Ascending aorta (tissue), 2 donors: ENCODE measurements around the gene APC2. TPM values are rescaled to one million over a fixed set of nuclear protein-coding genes. Genes with fewer than 3 reads are reported as not detected.

ENCODE experiments used
- DNase-seq, 2 donors: peaks; one replicate each; pipeline ENCODE4 v3.0.0-alpha.2; 2019; ENCODE audit warnings: low spot score in 2 of 2
- H3K27ac ChIP-seq, 2 donors: fragments of 200-600 bp; sonication (generic); one replicate each; pipeline ENCODE4 v1.5.1; 2016 to 2017; ENCODE audit warnings: mild to moderate bottlenecking in 1 of 2
- H3K27me3 ChIP-seq: fragments of 200-600 bp; sonication (generic); one replicate; pipeline ENCODE4 v1.5.1; 2017
- H3K36me3 ChIP-seq, 2 donors: fragments of 200-600 bp; sonication (generic); one replicate each; pipeline ENCODE4 v1.5.1; 2016
- H3K4me1 ChIP-seq, 2 donors: fragments of 200-600 bp; sonication (generic); one replicate each; pipeline ENCODE4 v1.5.1; 2016 to 2017; ENCODE audit warnings: mild to moderate bottlenecking in 1 of 2
- H3K4me3 ChIP-seq, 2 donors: fragments of 200-600 bp; sonication (generic); one replicate each; pipeline ENCODE4 v1.5.1; 2016 to 2017; ENCODE audit warnings: mild to moderate bottlenecking in 1 of 2
- H3K9me3 ChIP-seq, 2 donors: fragments of 200-600 bp; sonication (generic); one replicate each; pipeline ENCODE4 v1.5.1; 2016
- intact Hi-C: fragments of 100-400 bp; cut with DNase I; formaldehyde crosslinking; loops from one replicate; pipeline ENCODE4 v1.15.1; 2023
- total RNA-seq: library from RNA; depleted of rRNA; stranded (reverse); fragments of >200 nt; gene quantifications from one replicate; pipeline ENCODE4 v1.1.0, GENCODE V29; 2016
- TF ChIP-seq, protein P1 (sequence below), 3 experiments: fragments of 200-600 bp in 2 of 3; fragments of 450-650 bp in 1 of 3; sonication (generic) in 2 of 3; IDR thresholded peaks; one replicate each; pipeline ENCODE4 v1.5.1; 2016 to 2019; ENCODE audit warnings: antibody characterized with exemption in 3 of 3, mild to moderate bottlenecking in 1 of 3, moderate library complexity in 1 of 3

APC2 gene
- total RNA-seq, 1 donor from 2014 or later = not detected

DNA sequence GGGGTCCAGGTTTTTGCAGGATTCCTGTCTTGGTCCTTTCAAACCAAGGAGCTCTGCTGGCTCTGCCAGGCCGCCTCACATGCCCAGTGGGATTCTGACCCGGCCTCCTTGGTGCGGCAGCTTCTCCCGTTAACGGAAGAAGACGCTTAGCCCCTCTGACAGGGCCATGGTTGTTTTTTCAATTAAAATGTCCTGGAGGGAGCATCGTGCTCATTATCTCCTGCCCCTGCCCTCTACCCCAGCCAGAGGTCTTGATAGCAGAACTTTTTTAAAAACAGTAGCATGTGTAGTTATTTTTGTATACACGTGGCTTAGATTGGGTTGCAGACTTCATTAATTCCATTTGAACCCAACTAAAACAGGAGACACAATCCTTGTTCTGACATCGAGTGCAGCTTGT lies 23.2 kb upstream of the APC2 start:
- intact Hi-C loops = no loop called here

DNA sequence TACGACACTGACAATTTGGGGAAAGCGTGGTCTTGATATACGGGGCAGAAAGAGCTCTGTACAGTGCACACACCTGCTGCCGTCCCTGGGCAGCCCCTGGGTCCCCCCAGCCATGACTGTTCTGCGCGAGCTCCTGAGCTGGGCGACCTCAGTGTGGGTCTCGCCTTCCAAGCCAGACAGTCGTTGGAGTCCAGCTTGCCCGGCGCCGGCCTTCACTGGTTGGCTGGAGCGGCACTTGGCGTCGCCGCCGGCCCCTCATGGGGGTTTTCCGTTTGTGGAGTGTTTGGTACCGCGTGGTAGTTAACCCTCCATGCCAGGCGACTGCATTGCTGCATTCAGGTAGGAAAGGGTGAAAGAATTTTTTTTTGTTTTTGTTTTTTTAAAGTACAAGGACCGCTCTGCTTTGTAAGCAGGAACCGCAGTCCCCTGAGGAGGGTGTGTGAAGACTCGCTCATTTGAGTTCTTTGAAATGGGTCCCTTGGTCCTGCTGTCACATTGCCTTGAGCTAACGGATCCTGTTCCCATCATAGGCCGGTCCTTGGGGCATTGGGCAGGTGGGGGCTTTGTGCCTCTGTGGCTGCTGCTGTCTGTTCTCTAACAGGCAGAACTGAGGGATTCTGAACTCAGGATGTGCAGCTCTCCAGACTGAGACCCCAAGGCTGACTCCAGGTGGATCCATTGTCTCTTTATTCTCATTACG lies 22.6 kb upstream of the APC2 start:
- Histone ChIP-seq H3K27ac (no peak overlapping the region), H3K9me3 (no peaks in the 10 kb centered on the region), H3K36me3 (peaks cover 79 to 98% of the 10 kb centered on the region in 2 donors), H3K4me3 (no peak overlapping the region), H3K4me1 (no peaks in the 10 kb centered on the region), H3K27me3 (no peaks in the 10 kb centered on the region)
- no peak for DNase-seq
- intact Hi-C loops = no loop called here
- TF ChIP-seq, protein P1, sequence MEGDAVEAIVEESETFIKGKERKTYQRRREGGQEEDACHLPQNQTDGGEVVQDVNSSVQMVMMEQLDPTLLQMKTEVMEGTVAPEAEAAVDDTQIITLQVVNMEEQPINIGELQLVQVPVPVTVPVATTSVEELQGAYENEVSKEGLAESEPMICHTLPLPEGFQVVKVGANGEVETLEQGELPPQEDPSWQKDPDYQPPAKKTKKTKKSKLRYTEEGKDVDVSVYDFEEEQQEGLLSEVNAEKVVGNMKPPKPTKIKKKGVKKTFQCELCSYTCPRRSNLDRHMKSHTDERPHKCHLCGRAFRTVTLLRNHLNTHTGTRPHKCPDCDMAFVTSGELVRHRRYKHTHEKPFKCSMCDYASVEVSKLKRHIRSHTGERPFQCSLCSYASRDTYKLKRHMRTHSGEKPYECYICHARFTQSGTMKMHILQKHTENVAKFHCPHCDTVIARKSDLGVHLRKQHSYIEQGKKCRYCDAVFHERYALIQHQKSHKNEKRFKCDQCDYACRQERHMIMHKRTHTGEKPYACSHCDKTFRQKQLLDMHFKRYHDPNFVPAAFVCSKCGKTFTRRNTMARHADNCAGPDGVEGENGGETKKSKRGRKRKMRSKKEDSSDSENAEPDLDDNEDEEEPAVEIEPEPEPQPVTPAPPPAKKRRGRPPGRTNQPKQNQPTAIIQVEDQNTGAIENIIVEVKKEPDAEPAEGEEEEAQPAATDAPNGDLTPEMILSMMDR (IDR thresholded peaks at IDR 0.05) = no peak

More for the DNA sequence above, 23.2 kb upstream of the APC2 start:
- TF ChIP-seq, protein P1 (IDR thresholded peaks at IDR 0.05) = no peak
- Histone ChIP-seq H3K4me1 (no peaks in the 10 kb centered on the region), H3K27ac (no peak overlapping the region), H3K27me3 (no peaks in the 10 kb centered on the region), H3K4me3 (no peak overlapping the region), H3K36me3 (peaks cover 79 to 98% of the 10 kb centered on the region in 2 donors), H3K9me3 (no peaks in the 10 kb centered on the region)
- no peak for DNase-seq

DNA sequence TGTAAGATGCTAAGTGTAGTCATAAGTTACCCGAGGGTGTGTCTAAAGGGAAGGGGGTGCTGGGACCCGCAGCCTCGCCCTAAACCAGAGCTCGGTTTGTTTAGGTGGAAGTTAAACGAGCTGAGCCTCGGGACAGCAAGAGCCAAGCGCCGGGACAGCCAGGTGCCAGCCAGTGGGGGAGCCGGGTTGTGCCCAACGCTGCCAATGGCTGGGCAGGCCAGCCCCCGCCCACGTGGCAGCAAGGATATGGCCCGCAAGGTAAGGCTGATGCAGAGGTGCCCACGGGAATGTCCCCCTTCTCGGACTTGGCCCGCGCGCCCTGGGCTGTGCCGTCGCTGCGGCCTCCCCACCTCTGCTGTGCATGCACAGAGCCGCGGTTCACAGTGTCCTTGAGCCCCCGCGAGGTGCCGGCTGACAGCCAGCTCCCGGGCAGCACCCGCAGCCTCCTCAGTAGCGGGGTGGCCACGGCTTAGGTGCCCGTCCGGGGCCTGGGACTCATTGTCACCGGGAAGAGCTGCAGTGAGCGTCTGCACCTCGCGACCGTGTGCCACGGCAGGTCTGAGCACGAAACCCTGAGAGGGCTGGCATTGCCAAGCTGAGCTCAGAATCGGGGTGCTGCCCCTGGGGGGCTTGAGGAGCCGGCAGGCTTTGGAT lies 21.1 kb upstream of the APC2 start:
- intact Hi-C loops = no loop called here
- Histone ChIP-seq H3K36me3 (peaks cover 79 to 98% of the 10 kb centered on the region in 2 donors), H3K27ac (no peak overlapping the region)

DNA sequence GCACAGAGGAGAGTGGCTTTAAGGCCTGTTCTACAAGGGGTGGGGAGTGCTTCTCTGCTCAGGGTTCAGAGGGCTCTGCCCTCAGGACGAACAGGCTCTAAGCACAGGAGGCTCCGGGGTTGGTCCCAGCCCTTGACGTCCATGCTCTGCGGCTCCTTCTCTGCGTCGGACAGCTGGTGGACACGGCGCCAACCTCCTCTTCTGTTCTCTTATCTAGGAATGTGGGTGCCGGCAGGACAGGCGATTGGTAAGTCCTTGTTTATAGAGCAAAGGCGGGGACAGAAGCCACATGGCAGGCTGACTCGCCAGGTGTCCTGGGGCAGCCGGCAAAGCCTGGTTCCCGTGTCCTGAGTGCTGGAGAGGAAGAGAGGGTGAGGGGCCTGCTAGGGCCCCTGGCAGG lies 20.2 kb upstream of the APC2 start:
- Histone ChIP-seq H3K9me3 (no peaks in the 10 kb centered on the region), H3K4me1 (no peaks in the 10 kb centered on the region), H3K4me3 (no peak overlapping the region), H3K27me3 (no peaks in the 10 kb centered on the region), H3K36me3 (peaks cover 81 to 98% of the 10 kb centered on the region in 2 donors), H3K27ac (no peak overlapping the region)
- TF ChIP-seq, protein P1 (IDR thresholded peaks at IDR 0.05) = no peak
- intact Hi-C loops = no loop called here
- no peak for DNase-seq

More for the DNA sequence above, 21.1 kb upstream of the APC2 start:
- H3K4me1 ChIP-seq = no peaks in the 10 kb centered on the region
- TF ChIP-seq, protein P1 (IDR thresholded peaks at IDR 0.05) = no peak
- H3K9me3 ChIP-seq = no peaks in the 10 kb centered on the region
- no peaks in the 10 kb centered on the region for H3K27me3 ChIP-seq
- no peak for DNase-seq
- H3K4me3 ChIP-seq = no peak overlapping the region

DNA sequence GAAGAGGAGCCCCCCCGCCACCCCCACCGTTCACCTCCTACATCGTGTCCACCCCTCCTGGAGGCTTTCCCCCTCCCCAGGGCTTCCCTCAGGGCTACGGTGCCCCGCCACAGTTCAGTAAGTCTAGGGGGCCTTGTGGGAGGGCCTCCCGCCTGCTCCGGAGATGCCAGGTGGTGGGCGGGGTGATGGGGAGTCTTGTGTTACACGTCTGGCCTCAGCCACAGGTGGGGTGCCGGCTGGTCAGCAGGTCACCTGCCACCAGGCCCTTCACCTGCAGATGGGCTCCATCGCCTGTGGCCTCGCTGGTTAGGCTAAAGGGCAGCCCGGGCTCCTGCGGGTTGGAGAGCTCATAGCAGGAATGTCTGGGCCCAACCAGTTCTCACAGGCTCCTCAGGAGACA lies 19.7 kb upstream of the APC2 start:
- Histone ChIP-seq H3K9me3 (no peaks in the 10 kb centered on the region), H3K27ac (no peak overlapping the region), H3K4me1 (no peaks in the 10 kb centered on the region), H3K4me3 (no peak overlapping the region), H3K27me3 (no peaks in the 10 kb centered on the region), H3K36me3 (peaks cover 77 to 96% of the 10 kb centered on the region in 2 donors)
- no peak for DNase-seq
- TF ChIP-seq, protein P1 (IDR thresholded peaks at IDR 0.05) = no peak
- intact Hi-C loops = no loop called here
